Activated CD4-positive, alpha-beta T cell treated with anti-CD3 and anti-CD28 coated beads for 48 hours (primary cell): ENCODE results near the gene FGFR2.

ENCODE experiments used
- DNase-seq: peaks from one replicate; pipeline ENCODE4 v3.0.0-alpha.2; 2020

Gene FGFR2

DNA sequence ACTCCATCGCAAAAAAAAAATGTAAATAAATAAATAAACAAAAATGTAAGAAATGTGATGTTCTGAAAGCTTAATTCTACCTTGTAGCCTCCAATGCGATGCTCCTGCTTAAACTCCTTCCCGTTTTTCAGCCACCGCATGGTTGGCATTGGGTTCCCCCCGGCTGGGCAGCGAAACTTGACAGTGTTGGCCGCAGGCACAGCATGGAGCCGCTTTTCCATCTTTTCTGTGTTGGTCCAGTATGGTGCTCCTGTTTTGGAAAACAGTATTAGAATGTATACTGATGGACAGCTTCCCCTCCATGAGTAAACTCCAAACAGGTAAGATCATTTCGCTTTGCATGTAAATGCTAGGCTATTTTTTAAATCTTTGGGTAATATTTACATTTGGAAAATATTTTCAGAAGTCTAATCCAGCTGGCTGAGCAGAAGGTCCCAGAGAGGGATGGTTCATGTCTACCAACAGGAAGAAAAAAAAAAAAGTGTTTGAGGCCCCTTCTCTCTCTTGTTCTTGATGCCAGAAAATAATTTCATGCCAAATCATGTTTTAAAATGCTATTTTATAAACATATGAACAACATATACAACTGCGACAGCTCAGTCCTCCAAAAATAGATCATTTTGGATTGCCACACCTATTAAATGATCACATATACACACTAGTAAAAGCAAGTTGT lies 46.9 kb downstream of the FGFR2 start:
- DNase-seq: no peak

DNA sequence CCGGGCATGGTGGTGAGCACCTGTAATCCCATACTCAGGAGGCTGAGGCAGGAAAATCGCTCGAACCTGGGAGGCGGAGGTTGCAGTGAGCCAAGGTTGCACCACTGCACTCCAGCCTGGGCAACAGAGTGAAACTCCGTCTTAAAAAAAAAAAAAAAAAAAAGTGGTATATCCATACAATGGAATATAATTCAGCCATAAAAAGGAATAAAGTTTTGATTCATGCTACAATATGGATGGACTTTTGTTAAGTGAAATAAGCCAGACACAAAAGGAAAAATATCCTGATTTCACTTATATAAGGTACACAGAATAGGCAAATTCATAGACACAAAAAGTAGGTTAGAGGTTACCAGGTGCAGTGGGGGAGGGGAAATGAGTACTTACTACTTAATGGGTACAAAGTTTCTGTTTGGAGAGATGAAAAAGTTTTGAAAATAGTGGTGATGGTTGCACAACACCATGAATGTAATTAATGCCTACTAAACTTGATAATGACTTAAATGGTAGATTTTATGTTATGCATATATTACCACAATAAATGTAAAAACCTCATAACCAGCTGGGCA lies 53.9 kb downstream of the FGFR2 start:
- DNase-seq: no peak

DNA sequence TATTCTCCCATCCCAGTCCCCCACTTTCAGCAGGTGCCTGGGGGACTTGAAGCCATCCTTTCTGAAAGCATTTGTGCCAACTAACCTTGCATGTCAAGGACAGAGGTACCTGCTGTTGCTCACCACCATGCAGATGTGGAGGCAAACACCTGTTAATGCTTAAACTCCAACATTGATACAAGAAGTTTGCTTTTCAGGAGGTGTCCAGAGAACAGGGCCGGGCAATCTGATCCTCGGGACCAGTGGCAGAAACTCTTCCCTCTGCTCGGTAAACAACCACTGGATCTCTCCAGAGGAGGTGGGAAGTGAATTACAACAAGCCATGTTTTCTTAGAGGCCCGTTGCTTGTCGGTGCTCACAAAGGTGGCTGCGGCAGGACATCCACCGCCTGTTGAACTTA lies 54.7 kb downstream of the FGFR2 start:
- no peak for DNase-seq

DNA sequence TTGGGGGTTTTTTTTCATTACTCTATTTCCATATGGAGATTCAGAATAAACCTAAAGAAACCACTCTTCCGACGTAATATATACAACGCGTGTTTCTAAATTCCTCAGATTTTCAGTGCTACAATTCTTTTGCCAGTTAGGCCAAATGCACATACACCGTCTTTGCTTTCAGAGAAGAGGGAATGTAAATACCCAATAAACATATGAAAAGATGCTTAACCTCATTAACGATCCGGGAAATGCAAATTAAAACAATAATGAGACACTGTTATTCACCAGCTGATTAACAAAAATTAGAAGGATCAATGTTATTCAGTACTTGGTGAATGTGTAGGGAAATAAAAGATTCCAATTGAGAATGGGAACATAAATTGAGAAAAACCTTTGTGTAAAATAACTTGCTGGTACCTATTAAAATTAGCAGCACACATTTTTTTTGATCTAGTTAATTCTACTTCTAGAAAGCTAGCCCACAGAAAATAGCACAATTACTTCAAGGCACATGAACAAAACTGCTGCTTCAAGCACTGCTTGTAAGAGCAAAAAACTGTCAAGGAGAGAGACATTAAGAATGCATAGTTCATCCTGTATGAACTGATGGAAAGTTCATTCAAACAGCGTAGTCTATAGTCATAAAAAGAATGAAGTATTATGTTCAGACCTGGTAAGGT lies 56.7 kb downstream of the FGFR2 start:
- no peak for DNase-seq

DNA sequence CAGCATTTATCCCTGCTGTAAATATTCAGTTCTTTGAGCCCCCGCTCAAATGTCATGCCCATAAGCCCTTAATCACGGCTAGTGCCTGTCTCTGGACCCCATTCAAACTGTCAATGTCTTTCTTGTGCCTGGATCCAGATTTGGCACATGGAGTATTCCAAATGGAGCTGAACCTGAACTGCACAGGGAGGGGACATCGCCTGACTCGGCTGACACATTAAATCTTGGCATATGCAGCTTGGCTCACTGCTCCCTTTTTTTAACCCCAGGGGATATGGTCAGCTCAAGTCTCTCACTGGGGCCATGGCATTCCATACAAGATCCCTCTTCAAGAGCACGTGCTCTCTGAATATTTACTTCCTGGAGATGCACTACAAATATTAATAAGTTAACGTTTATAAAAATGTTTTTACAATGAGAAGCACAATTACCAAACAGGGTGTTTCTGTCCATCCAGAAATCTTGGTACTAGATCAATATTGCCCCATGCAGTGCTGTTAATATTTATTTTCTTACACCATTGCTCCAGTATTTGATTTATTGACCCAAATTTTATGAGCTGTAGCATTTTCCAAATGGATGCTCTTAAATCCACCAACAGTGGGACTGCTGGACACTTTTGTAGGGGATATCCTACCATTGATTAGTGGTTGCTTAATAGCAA lies 57.4 kb downstream of the FGFR2 start:
- no peak for DNase-seq

DNA sequence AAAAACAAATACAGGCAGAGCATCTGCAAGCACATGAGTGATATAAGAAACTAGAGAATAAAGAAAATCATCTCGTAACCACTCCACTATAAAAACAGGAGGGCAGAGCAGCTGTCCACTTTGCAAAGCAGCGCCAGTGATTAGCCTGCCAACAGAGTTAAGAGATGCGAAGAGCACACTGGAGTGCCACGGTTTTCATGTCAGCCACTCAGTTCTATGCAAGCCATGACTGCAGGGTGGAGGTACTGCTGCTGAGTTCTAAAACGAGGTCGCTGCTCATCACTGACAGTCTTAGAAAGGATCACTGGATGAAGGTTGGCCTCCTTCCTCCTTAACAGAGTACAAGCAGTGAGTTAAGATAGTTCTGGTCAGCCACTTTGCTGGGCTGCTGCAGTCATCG lies 58.5 kb downstream of the FGFR2 start:
- DNase-seq: no peak

DNA sequence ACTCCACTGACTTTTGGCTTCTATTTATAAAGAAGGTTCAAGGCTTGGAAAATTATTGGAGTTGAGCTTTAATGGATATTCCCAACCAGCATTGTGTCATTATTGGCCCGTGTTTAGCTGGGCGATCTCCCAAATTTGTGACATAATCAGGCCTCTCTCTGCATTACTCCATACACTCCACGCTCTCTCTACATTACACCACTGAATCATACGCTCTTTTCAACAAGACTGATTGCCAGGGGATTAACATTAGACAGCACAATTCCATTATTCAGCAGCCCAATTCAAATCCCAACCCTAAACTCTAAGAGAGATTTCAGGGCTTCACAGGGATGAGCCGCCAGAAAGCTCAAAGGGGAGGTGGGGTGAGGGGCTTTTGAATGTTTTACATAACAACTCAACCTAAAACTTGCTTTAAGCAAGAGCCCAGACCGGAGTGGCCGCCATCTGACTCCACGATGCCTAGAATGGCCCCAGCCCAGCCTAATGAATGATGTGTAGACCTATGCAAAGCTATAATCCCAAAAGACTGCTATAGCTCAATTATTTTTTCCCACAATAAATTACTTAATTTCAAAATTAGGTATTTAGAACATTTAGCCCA lies 61.8 kb downstream of the FGFR2 start:
- DNase-seq: no peak

DNA sequence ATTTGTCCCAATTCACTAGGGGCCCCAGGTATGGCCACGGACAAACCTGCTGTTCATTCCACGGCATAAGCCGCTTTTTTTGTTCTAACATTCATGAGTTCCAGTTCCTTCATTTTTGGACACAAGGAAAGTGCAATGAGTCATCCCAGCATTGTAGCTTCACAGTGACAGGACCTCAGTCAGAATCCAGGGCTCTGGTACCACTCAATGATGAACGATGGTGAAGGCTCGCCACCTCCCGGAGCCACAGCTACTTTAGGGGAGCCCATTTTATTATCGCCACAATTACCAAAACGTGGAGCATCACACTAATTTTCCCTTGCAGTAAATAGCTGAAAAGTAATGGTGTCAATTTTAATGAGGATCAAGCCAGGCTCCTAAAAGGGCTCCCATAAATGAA lies 62.9 kb downstream of the FGFR2 start:
- no peak for DNase-seq

DNA sequence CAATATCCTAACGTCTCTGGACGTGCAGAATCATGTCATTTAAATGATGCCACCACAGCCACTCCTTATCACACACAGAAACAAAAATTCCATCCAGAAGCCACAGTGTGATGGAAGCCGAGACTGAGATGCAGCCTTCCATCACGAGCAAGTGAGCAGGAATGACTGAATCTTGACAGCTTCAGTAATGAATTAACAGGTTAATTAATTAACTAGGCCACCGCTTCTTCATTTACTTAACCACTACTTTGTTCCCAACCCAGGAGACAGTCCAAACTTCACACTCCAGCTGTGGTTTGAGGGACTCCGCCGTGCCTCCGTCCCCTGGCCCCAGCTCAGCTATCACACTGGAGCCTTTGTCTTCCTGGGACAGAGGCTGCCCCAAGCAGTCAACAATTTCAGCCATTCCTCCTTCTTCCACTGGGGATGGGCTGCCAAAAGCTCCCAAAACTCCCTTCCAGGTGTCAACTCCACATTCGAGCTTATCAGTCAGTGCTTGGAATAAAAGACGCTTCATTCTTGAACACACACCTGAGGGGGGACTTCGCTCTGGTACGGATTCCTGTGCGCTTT lies 65.9 kb downstream of the FGFR2 start:
- DNase-seq: no peak

DNA sequence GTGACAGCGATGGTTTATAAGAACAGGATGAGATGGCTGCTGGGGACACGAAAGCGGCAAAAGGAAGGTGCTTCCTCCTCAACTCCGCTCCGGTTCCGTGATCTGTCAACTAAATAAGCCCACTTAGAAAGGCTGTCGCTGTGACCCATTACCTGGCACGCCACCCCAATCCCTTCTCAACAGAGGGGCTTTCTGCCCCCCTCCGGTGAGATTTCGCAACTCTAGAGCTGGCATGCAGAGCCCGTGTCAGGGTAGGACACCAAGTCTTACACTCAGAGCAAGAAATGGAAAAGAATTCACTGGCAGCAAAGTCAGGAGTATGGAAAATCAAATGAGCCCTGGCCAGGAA lies 66.4 kb downstream of the FGFR2 start:
- no peak for DNase-seq

DNA sequence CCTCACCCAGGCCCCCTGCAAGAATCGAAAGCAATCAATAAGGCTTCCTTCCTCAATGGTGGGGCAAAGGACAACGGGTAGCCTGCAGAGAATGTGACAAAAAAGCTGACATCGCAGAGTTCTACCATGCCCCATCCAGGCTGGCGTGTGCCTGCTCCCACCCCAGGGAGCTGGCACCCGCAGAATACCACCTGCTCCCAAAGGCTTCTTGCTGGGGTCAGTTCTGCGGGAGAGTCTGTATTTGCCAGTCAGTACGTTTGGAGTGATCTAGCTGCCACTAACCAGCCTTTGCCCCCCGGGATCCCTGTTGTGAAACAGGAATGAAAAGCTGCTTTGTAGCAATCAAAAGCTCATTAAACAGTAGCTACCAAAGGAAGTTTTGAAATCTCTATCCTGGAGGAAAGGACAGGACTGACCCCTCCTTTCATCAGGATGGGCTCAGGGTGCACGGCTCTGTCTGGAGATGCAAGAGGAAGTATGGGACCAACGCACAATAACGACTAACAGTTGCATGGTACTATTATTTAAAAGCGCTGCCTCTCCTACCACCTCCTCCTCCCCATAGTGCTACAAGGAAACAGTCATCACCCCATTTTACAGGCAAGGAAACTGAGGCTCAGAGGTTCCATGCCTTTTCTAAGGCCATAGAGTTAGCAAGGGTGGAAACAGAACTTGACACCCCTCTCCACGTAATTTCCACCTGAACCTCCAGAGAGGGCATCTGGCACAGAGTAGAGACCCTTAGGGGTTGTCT lies 67.0 kb downstream of the FGFR2 start:
- no peak for DNase-seq

DNA sequence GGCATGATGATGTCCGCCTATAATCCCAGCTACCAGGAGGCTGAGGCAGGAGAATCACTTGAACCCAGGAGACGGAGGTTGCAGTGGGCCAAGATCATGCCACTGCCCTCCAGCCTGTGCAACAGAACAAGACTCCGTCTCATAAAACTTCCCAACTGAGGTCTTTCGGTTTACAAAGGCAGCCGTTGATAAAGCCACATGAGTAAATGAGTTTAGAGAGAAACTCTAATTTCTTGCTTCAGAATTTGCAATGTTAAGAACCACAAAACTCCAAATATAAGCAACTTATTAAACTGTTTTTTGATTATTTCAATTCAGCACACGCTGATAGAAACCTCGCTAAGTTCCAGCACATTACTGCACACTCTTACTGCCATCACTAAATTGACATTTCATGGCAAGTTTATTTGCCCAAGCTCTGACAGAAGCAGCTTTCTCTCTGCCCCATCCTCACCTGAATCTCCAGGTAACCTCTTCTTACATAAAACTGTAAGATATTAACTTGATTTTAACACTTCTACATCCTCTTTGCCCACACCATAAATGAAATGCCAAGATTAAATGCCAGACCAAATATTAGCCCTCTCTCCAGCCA lies 67.7 kb downstream of the FGFR2 start:
- DNase-seq: no peak

DNA sequence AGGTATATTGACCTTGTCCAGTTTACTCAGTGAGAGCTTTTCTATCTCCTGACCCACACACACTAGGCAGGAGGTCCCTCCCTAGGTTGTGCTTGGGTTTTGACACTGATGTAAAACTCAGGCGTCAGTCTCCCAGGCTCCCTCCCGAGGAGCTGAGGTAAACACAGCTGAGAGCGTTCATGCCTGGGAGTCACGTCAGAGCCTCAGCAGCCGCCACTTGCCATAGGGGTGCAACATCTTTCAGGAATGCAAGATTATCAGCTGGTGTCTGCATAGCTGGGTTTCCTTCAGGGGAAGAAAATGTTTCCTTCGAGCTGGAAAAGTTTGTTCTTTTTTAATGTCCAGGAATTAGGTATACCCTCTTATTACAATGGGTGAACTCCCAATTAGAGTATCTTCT lies 70.6 kb downstream of the FGFR2 start:
- no peak for DNase-seq

DNA sequence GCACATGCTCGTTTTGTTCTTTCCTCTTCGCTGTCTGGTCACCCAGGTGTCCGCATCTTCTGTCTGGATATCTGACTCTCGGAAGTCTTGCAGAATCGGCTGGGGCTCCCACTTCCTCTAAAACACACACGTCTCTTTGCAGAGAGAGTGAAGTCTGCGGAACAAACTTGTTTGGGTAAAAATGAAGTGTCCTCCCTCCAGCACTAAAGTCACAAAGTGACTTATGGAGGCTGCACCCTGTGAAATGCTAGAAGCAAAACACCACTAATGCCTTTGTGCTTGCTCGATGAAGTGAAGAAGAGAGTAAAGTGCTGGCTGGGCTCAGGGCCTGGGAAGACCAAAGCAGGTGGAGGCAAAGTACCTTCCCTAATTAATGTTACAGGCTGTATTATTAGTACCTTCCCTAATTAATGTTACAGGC lies 71.4 kb downstream of the FGFR2 start:
- DNase-seq: no peak

DNA sequence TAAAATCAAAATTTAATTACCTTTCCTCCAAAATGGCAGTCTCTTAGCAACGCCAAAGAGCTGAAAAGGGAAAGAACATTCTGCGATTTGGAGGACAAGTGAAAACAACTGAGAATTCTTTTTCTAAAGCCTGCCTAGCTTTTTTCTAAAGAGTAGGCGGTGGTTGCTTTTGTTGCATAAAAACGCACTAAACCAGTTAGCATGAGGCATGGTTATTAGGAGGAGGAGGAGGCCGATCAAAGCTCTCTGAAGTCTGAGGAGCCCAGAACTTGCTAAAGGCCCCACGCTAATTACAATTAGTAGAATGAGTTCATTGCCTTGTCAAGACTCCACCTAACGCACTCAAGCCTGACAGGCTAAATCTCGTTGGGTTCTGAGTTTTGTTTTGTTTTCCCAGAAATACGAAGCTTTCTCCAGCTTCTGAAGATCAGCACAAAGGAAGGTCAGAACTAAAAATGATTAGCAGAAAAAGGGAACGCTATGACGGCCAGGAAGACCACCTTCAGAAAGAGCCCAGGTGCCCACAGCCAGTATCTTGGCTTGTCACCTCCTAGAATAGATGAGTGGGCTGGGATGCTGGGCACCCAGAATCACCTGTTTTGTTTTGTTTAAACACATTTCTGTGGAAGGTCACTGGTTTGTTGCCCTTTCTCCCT lies 72.0 kb downstream of the FGFR2 start:
- no peak for DNase-seq

DNA sequence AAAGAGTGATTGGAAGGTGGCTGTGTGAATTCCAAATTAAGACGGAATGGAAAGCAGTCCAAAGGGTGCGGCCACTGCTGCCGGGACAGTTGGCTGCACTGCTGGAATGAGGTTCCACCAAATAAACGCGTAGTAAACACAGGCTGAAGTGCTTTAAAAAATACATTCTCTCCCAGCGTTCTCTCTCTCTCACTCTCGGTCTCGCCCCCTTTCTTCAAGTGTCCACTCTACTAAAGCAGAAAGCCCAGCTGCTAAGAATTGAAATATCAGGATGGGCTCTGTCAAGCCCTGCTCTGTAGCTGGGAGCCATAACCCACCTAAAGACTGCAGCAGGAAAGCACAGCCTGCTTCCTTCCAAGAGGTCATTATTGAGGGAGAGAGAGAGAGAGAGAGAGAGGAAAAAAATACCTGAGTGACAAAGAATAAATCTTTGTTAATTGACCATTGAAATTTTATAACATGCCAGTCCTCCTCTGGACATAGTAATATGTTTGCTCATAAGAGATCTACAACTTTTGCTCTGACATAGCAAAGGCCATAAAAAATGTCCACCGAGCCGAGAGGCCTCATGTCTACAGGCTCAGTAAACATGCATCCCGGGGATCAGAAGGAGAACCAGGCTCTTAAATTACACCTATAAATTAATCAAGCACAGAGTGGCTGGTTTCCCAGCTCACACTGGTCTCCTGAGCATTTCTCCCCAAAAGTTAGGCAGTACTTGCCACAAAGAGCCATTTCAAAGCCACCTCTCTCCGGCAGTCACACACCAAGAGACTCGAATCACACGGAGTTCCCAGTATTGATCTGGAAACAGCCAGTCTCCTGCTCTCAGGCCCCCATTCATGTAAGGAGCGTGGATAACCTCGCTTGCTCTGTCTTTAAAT lies 72.8 kb downstream of the FGFR2 start:
- DNase-seq: no peak

DNA sequence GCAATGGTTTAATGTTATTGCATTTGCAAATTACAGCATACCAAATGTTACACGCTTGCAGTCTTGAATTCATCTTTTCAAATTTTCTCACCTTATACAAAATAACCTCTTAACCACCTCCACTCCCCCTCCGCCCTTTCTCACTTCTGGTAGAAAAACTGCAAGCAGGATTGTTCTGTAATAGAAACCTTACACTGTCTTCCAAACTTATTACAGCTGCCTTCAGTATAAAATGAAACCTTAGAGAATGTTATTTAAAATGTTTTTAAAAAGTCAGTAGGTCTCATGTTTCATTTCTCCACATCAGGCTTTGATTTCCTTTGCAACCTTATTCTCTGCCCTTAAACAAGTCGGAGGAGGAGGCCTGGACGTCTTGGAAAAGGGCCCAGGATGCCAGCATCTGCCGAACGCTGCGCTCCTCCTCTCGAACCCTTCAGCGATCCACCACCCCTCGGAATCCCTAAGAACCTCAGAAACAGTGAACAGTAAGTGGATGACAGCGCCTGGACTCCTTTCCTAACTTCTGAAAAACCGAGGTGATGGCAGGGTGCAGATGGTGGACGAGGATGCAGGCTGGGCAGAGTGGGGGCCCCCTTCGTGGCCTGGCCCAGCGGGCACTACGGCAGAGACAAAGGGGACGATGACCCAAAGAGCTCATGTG lies 74.0 kb downstream of the FGFR2 start:
- no peak for DNase-seq

DNA sequence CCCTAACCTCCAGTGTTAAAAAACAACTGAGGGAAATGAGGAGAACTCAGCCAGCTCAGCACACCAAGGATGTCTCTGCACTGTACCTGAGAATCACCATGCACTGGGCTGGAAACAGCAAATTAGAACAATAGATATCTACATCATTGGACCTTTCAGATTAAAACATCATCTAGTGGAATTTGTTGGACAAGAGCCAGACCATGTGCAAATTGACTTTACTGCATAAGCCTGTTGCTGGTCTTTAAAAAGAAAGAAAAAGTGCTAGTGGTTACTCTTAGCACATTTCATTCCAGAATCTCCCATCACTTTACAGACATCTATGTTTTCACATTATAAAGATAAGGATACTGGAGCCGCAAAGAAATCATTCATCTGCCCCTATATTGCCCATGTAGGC lies 75.4 kb downstream of the FGFR2 start:
- no peak for DNase-seq

DNA sequence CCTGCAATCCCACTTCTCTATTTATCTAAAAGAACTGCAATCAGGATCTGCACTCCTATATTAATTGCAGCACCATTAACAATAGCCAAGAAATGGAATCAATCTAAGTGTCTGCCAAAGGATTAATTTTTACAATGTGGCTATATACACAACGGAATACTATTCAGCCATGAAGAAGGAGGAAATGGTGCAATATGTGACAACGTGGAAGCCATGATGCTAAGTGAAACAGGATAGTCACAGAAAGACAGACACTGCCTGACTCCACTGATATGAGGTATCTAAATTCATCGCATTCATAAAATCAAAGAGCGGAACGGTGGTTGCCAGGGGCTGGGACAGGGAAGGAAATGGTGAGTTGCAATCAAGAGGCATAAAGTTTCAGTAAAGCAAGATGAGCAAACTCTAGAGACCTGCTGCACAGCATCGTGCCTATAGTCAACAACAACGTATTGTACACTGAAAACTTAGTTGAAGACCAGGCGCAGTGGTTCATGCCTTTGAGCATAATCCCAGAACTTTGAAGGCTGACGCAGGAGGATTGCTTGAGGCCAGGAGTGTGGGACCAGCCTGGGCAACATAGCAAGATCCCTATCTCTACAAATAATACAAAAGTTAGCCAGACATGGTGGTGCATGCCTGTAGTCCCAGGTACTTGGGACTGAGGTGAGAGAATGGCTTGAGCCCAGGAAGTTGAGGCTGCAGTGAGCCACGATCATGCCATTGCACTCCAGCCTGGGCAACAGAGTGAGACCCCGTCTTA lies 76.3 kb downstream of the FGFR2 start:
- DNase-seq: no peak
